Posterior vena cava (tissue), 2 donors: ENCODE measurements around the gene SLC22A16. TPM values are rescaled to one million over a fixed set of nuclear protein-coding genes. Genes with fewer than 3 reads are reported as not detected.
"Not testable (repeated sequence)": the region's sequence is repeated elsewhere in the genome, so short reads cannot be mapped to it uniquely, and the experiment has no call there.

Experiments
- DNase-seq: peaks from one replicate; pipeline ENCODE4 v3.0.0-alpha.2; 2020; ENCODE audit warnings: low spot score
- intact Hi-C, 2 donors: fragments of 100-400 bp; cut with DNase I; formaldehyde crosslinking; loops; one replicate each; pipeline versions ENCODE4 v1.14.1 to v1.14.2; 2022 to 2023
- total RNA-seq, 2 donors: library from RNA; stranded (reverse); fragmentation: NEBNext Ultra II Directional; extraction: Animal tissue kit (Norgen Biotek cat#: 25700); gene quantifications; one replicate each; pipeline ENCODE4 v1.2.1, GENCODE V29; 2021
- donor health status: DM: yes; HTN: yes; CAD: no.
- donor health status: DM: yes; HTN: yes; CAD: no.

Gene SLC22A16
- total RNA-seq, 2 donors from 2014 or later, result 1.00 to 1.6 TPM

GRCh38 chr6:110459137-110459536 is 17.3 kb downstream of the SLC22A16 start:
- intact Hi-C loops, result no loop called here
- DNase-seq, result no peak

DNA sequence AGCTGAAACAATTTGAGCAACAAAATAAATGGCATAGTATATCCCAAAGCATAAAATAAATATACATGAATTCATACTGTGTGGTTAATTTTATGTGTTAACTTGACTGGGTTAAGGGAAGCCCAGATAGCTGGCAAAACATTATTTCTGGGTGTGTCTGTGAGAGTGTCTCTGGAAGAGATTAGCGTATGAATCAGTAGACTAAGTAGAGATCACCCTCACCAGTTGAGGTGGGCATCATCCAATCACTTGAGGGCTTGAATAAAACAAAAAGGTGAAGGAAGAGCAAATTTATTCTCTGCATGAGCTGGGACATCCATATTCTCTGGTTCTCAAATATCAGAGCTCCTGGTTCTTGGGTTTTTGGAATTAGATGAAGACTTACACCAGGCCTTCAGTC is 17.9 kb downstream of the SLC22A16 start:
- intact Hi-C loops, result no loop called here
- no peak for DNase-seq

- DNase-seq, intact Hi-C loops: not testable (repeated sequence)
Measured at GRCh38 chr6:110457567-110458175, 18.7 kb downstream of the SLC22A16 start.

GRCh38 chr6:110456694-110457093 is 19.7 kb downstream of the SLC22A16 start:
- no peak for DNase-seq
- intact Hi-C loops, result no loop called here

DNA sequence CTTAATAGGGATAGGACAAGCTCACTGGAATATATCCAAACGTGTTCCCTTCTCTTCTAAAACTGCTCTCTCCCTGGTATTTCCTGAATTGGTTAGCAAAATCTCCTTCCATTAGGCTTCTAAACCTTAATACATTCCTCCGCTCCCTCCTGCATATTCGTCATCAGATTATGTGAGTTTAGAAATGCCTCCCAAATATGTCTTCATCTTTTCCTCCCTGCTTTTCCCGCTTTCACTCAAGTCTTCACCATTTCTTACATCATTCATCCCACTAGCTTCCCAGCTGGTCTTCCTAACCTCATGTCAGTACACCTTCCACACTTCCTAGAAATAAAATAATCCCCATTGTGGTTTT is 26.9 kb downstream of the SLC22A16 start:
- intact Hi-C loops, result no loop called here
- no peak for DNase-seq

- intact Hi-C loops, result no loop called here
- DNase-seq, result no peak
Measured at GRCh38 chr6:110448846-110449540, 27.4 kb downstream of the SLC22A16 start.

- intact Hi-C loops, result no loop called here
Measured at GRCh38 chr6:110447761-110448160, 28.7 kb downstream of the SLC22A16 start.

GRCh38 chr6:110446405-110446804 is 30.0 kb downstream of the SLC22A16 start:
- no peak for DNase-seq
- intact Hi-C loops, result no loop called here

More at GRCh38 chr6:110447761-110448160, 28.7 kb downstream of the SLC22A16 start:
- no peak for DNase-seq

DNA sequence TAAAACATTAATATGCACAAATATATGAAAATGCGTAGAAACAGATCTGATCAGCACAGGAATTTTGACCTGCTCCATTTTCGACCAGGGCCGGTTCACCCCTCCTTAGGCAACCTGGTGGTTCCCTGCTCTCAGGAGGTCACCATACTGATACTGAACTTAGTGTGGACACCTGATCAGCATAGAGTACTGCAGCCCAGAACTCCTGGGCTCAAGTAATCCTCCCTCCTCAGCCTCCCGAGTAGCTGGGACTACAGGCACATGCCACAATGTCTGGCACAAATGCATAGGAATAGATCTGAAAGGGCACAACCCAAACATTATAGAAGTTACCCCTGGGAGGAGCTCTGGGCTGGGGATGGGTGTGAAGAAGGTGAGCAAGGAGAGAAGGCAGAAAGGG is 36.4 kb downstream of the SLC22A16 start:
- DNase-seq, result no peak
- intact Hi-C loops, result no loop called here

GRCh38 chr6:110439356-110439755 is 37.1 kb downstream of the SLC22A16 start:
- DNase-seq, result no peak
- intact Hi-C loops, result no loop called here

GRCh38 chr6:110434961-110435602 is 41.3 kb downstream of the SLC22A16 start:
- DNase-seq, result no peak
- intact Hi-C loops, result no loop called here

DNA sequence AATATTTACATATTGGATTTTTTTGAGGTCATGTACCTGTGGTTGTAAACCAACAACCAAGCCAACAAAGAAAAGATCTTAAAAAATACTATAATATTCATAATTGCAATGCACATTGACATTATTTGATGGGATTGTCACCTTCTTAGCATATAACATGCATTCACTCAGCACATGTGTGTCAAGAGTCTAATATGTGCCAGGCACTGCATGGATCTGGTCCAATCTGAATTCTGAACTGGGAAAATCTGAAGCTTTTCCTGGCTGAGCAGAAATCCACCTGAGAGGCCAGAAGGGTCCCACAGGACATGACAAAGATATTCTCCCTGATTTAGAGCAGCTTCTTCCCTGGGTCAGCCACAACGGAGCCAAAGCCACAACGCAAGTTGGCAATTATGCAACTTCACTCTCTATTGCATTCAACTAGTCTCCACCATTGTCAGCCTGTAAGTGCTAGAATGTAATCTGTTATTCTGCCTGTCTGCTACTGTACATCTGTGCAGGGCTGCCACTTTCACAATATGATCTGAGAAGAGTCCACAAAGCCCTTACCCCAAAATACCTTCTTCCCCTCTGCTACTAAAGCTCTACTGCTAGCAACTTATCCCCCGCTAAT is 44.0 kb downstream of the SLC22A16 start:
- no peak for DNase-seq
- intact Hi-C loops, result no loop called here

GRCh38 chr6:110430741-110431140 is 45.7 kb downstream of the SLC22A16 start:
- intact Hi-C loops, result no loop called here
- DNase-seq, result no peak

- DNase-seq, result no peak
- intact Hi-C loops, result no loop called here
Measured at GRCh38 chr6:110430236-110430635, 46.2 kb downstream of the SLC22A16 start.

DNA sequence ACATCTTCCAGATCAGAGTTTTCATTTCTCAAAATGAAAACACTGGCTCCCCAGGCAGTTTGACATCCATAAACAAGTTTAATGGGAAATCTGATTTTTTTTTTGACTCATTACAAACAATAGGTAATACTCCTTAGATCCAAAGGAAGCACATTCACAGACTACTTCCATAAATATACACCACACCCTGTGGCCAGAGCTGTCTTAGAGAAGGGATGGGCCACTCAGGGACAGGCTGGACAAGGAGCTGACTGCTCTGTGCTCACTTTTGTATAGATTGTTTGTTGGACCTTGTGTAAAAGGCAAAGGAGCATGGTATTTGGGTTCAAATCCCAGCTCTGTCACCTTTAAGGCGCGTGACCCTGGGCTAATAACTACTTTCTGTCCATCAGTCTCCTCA is 48.3 kb downstream of the SLC22A16 start:
- intact Hi-C loops, result loop anchor here in 1 of 2 donors (5.0 kb wide), 1 partner anchor 659 kb away; the partner anchor contains the start of gene SLC16A10
- DNase-seq, result no peak

DNA sequence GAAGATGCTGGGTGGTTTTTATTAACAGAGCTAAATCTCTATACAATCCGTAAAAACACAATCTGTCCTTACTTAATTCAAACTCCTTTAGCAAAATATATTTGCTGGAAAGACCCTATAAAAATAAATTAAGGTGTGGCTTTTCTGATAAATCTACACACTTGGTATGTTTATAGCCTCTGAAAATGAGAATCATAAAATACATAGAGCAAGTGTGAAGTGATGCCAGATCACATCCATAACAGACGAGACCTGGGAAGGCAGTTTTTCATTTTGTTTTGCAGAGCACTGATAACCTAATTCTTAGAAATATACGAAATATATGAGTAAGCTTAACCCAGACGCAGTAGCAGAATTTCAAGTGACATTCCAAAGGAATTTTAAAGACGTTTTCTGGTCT is 50.6 kb downstream of the SLC22A16 start:
- DNase-seq, result no peak
- intact Hi-C loops, result loop anchor here in 1 of 2 donors (5.0 kb wide), 1 partner anchor 661 kb away; the partner anchor contains the start of gene SLC16A10

- no peak for DNase-seq
- intact Hi-C loops, result no loop called here
Measured at GRCh38 chr6:110422444-110422822, 54.0 kb downstream of the SLC22A16 start.

DNA sequence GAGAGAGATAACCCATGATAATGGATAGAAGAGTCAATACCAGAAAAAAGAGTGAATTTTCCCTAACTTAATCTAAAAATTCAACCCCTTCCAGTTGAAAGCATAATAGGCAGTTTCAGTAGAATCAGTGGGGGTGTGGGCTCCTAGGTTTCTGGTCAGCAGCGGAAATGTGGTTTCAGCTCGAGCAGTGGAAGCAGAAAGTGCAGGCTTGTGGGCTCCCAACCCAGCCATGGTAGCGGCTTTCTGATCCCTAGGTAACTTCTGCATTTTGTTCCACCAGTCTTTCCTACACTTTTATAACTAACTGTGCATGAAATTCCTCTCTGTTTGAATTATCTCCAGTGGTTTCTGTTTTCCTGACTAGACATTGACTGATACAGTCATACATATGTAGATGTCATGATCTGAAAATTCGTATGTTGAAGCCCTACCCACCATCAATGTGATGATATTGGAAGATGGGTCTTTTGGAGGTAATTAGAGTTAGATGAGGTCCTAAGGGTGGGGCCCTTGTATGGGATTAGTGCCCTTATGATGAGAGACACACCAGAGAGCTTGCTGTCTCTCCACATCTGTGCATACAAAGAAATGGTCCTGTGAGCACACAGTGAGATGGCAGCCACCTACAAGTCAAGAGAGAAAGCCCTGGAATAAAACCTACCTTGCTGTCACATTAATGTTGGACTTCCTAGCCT is 54.5 kb downstream of the SLC22A16 start:
- no peak for DNase-seq
- intact Hi-C loops, result no loop called here

GRCh38 chr6:110419028-110419739 is 57.2 kb downstream of the SLC22A16 start:
- intact Hi-C loops, result no loop called here
- no peak for DNase-seq
